ENCODE measurements around the gene UPK3A. TPM values are rescaled to one million over a fixed set of nuclear protein-coding genes. Genes with fewer than 3 reads are reported as not detected.
A peak's percentile ranks its signal among the peaks of the same experiment; 100 is the strongest.

Gene UPK3A
- total RNA-seq, 1 donor from 2014 or later: 0.25 TPM

DNA sequence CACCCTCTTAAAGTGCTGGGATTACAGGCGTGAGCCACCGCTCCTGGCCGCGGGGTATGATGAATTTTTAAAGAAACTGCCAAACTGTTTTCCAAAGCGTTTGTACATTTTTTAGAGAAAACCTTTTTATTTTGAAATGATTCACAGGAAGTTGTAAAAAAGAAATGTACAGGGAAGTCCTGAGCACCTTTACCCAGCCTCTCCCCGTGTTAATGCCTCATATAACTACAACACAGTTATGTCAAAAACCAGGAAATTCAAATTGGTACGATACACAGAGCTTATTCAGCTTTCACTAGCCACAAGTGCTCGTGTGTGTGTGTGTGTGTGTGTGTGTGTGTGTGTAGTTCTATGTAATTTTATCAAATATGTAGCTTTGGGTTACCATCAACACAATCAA lies 18.0 kb downstream of the UPK3A start:
- intact Hi-C loops (cut with micrococcal nuclease): no loop called here
- DNase-seq (no peak), ATAC-seq (no peak)

- no peak for ATAC-seq
- intact Hi-C loops (cut with micrococcal nuclease): no loop called here
Observed at GRCh38 chr22:45303181-45303580, 18.4 kb downstream of the UPK3A start.

GRCh38 chr22:45304971-45305370 lies 20.2 kb downstream of the UPK3A start:
- DNase-seq (no peak), ATAC-seq (no peak)
- intact Hi-C loops (cut with micrococcal nuclease): no loop called here

More at GRCh38 chr22:45303181-45303580, 18.4 kb downstream of the UPK3A start:
- no peak for DNase-seq

GRCh38 chr22:45305456-45306075 lies 20.8 kb downstream of the UPK3A start:
- DNase-seq: no peak
- intact Hi-C loops (cut with micrococcal nuclease): no loop called here

GRCh38 chr22:45306139-45306538 lies 21.4 kb downstream of the UPK3A start:
- DNase-seq (no peak), ATAC-seq (no peak)
- intact Hi-C loops (cut with micrococcal nuclease): no loop called here

More at GRCh38 chr22:45305456-45306075, 20.8 kb downstream of the UPK3A start:
- ATAC-seq: no peak

DNA sequence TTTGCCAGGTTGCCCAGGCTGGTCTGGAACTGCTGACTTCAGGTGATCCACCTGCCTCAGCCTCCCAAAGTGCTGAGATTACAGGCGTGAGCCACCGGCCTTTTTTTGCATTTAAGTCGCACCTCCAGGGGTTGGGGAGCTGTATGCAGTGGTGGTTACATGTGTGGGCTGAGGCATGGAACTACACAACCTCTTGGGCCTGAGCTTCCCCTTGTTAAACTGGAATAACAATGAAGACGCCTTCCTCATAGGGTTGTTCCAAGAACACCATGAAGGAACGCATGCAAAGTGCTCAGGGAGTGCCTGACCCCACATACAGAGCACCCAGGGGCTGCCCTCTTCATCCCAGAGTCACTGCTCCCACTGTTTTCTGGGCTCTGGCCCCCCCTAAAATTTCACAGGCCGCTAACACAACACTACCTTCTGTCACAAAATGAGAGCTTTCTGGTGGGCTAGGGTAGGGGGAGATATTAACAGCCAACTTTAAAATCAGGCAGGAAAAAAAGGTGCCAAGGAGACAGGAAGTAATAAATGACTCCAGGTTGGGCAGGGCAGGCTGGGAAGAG lies 23.7 kb downstream of the UPK3A start:
- intact Hi-C loops (cut with micrococcal nuclease): no loop called here
- no peak for ATAC-seq

GRCh38 chr22:45308957-45309421 lies 24.2 kb downstream of the UPK3A start:
- intact Hi-C loops (cut with micrococcal nuclease): no loop called here
- ATAC-seq (no peak), DNase-seq (no peak)

More for the DNA sequence above, 23.7 kb downstream of the UPK3A start:
- DNase-seq: no peak

DNA sequence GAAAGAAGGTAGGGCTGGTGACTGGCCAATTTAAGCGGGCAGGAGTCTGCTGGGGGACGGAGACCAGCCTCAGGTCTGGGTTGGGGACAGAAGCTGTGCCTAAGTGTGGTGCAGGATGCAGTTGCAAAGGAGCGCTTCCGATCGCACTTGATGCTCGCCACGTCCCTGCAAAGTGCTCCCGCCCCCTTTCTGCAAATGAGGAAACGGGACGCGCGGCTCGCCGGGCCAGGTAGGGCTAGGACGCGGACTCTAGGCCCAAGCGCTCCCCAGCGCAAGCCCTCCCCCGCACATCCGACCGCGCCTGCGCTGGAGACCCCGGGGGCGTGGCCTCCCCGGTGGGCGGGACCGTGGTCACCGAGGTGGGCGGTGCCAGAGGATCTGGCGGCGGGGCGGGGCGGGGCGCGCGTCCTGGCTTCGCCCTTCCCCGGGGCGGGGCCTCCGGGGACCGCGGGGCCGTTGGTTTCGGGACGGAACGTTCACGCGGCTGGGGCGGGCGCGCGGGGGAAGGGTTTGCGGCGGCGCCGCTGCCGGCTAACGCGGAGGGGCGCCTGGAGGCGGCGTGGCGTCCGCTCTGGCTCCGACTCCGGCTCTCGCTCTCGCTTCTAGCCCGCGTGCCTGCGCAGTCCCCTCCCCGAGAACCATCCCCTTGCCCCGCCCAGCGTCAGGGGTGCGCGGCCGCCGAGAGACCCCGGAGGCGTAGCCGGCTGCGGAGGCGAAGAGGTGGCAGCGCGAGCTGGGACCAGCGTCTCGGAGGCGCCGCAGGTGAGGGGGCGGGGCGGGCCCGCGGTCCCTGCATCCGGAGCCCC lies 24.9 kb downstream of the UPK3A start, which contains the start of gene FAM118A:
FAM118A (plus strand) TSS at position 513 of the 806 bp plus-strand sequence. CDS start 12,446 bp downstream, outside the sequence.
- DNase-seq: peak; percentile 97
- peak; percentile 96 for ATAC-seq
- intact Hi-C loops (cut with micrococcal nuclease): no loop called here

GRCh38 chr22:45310331-45310976 lies 25.7 kb downstream of the UPK3A start:
- DNase-seq: peak; percentile 39
- ATAC-seq: no peak
- intact Hi-C loops (cut with micrococcal nuclease): no loop called here

GRCh38 chr22:45310977-45311531 lies 26.3 kb downstream of the UPK3A start:
- DNase-seq: no peak
- intact Hi-C loops (cut with micrococcal nuclease): no loop called here
- no peak for ATAC-seq

DNA sequence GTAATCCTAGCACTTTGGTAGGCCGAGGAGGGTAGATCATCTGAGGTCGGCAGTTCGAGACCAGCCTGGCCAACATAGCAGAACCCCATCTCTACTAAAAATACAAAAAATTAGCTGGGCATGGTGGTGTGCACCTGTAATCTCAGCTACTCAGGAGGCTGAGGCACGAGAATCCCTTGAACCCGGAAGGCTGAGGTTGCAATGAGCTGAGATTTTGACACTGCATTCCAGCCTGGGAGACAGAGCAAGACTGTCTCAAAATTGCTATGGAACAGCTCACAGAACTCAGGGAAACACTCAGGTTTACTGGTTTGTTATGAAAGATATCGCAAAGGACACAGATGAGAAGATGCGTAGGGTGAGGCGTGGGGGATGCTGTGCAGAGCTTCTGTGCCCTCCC lies 27.7 kb downstream of the UPK3A start:
- no peak for DNase-seq
- no peak for ATAC-seq
- intact Hi-C loops (cut with micrococcal nuclease): no loop called here

- intact Hi-C loops (cut with micrococcal nuclease): no loop called here
Observed at GRCh38 chr22:45312856-45313255, 28.1 kb downstream of the UPK3A start.

GRCh38 chr22:45314054-45314721 lies 29.4 kb downstream of the UPK3A start:
- ATAC-seq (no peak), DNase-seq (no peak)
- intact Hi-C loops (cut with micrococcal nuclease): no loop called here

More at GRCh38 chr22:45312856-45313255, 28.1 kb downstream of the UPK3A start:
- ATAC-seq (no peak), DNase-seq (no peak)

DNA sequence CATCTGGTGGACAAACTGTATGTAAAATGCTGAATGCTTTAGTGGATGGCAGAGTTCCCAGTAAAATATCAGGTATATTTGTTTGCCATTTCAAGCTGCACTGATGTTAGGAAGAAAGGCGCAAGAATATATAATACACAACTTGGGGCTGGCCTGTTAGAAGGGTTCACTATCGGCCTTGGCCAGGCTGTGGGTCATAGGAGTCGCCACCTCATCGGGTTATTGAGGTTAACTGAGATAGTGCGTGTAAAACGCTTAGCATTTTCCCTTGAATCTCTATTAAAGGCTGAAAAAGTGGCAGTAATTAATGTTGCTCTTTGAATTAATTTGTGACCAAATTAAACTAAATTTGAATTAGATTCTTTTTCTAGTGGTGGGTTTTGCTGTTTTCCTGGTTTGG lies 30.0 kb downstream of the UPK3A start:
- intact Hi-C loops (cut with micrococcal nuclease): no loop called here
- DNase-seq: no peak

GRCh38 chr22:45316796-45317526 lies 32.2 kb downstream of the UPK3A start:
- intact Hi-C loops (cut with micrococcal nuclease): no loop called here
- no peak for DNase-seq
- ATAC-seq: no peak

More for the DNA sequence above, 30.0 kb downstream of the UPK3A start:
- ATAC-seq: no peak

DNA sequence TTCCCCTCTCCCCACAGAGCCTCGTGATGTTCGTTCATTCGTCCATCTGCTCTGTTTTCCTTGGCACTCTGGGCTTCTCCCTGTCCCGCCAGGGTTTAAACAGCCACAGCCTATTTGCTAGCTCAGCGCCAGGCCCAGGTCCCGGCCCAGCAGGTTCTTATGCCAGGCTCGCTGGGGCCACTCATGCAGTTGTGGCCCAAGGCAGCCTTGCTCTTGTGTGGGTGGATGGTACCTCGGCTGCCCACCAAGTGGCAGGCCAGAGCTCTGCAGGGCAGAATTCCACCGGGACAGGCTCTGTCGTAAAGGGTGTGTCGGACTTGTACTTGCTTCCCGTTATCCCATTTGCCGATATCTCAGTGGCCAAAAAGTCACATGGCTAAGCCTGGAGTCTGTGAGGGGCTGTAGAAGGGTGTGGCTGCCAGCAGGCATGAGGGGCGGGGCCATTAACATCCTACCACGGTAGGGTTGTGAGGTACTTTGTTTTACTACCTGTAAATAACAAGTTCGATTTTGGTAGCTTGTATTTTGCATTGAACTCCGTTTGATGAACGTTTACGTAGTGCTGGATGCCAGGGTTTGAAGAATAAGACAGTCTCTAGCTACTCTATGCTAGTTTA lies 32.9 kb downstream of the UPK3A start:
- intact Hi-C loops (cut with micrococcal nuclease): no loop called here
- DNase-seq (peak; percentile 74), ATAC-seq (peak; percentile 72)

- intact Hi-C loops (cut with micrococcal nuclease): no loop called here
Observed at GRCh38 chr22:45318168-45318557, 33.4 kb downstream of the UPK3A start.

More at GRCh38 chr22:45318168-45318557, 33.4 kb downstream of the UPK3A start:
- DNase-seq (peak; percentile 86), ATAC-seq (peak; percentile 61)

All from left ventricle myocardium superior (tissue), 1 donor.